Cerebellar cortex (tissue), 1 donor: ENCODE results near the gene UVRAG.
"Not testable (repeated sequence)": the region's sequence is repeated elsewhere in the genome, so short reads cannot be mapped to it uniquely, and the experiment has no call there.

Experiments
- DNase-seq: peaks from one replicate; pipeline ENCODE4 v3.0.0-alpha.2; 2015; ENCODE audit warnings: low spot score

Gene UVRAG

DNA sequence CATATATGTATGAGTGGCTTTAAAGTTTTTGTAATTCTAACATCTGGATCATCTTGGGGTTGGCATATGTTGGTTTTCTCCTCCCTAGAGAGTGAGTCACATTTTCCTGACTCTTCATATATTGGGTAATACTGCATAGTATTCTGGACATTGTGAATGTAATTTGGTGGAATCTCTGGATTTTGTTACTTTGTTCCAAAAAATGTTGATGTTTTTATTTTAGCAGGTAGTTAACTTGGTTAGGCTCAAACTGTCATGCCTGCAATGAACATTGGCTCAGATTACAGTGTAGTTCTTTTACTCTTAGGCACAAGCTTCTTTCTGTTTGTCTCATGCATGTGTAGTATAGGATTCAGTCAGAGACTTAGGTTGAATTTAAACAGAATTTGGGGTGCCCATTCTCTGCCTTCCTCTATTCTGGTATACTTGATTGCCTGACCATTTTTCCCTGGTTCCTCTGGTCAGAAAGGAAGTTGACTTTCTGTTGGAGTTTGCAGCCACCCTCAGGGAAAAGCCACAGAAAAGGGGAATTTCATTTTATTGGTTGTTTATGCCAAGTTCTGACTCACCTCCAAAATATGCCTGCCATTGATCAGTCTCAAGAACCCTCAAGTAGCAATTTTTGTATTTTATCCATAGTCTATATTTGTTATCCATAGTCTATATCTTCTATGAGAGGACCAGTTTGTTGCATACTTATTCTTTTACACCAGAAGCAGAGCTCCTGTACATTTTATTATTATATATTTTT is 151.7 kb downstream of the UVRAG start:
- DNase-seq: no peak

DNA sequence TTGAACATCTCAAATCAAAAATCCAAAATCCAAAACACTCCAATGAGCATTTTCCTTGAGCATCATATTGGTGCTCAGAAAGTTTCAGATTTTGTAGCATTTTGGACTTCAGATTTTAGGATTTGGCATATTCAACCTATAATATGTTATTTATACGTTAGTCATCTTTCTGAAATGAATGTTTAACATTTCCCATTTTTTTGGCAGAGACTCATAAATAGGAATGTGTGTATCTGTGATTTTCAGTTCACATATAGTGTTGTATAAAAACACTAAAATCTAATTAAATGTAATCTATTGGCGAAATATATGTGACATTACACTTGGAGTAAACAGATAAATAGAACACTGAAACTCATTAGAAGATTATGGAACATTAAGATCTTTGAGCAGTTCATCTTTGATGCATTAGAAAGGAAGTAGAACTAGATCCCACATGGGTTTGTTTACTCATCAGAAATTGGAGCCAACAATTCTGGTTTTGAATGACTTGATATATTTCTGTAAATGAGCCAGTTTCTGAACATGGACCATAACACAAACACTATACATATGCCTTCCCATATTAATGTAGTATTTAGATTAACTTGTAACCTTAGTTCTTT is 153.1 kb downstream of the UVRAG start:
- no peak for DNase-seq

DNA sequence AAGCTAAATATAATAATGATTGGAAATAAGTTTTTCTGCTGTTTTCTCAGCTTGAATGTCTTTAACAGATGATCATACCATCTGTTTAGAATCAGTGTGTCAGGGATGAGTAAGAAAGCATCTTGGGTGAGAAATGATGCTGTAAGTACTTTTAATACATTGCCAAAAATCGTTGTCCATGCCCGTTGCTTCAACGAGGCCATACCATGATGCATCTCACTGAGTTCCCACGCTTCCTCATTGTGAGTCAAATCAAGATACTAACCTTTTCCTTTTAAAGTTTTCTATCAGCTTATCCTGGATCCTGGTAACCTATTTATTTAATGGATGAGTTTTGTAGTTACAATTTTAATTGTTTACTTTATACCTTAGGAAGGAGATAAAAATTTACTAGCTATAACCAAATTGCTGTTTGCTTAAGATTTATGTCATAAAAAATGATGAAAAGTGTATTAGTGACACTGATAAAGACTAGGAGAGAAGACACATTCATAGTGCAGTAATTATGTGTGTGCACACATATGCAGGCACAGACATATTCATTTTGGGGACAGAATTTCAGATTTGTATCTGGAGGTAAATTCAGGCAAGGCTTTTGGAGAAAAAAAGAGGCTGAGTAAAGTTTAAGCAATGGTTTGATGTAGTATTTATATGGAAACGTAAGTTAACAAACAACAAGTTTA is 154.8 kb downstream of the UVRAG start:
- peak; percentile 19 for DNase-seq

DNA sequence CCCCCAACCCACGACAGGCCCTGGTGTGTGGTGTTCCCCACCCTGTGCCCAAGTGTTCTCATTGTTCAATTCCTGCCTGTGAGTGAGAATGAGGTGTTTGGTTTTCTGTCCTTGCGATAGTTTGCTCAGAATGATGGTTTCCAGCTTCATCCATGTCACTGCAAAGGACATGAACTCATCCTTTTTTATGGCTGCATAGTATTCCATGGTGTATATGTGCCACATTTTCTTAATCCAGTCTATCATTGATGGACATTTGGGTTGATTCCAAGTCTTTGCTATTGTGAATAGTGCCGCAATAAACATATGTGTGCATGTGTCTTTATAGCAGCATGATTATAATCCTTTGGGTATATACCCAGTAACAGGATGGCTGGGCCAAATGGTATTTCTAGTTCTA is 158.7 kb downstream of the UVRAG start:
- DNase-seq: not testable (repeated sequence)

DNA sequence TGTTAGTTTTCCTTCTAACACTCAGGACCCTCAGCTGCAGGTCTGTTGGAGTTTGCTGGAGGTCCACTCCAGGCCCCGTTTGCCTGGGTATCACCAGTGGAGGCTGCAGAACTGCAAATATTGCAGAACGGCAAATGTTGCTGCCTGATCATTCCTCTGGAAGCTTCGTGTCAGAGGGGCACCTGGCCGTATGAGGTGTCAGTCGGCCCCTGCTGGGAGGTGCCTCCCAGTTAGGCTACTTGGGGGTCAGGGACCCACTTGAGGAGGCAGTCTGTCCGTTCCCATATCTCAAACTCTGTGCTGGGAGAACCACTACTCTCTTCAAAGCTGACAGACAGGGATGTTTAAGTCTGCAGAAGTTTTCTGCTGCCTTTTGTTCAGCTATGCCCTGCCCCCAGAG is 164.1 kb downstream of the UVRAG start:
- not testable (repeated sequence) for DNase-seq

DNA sequence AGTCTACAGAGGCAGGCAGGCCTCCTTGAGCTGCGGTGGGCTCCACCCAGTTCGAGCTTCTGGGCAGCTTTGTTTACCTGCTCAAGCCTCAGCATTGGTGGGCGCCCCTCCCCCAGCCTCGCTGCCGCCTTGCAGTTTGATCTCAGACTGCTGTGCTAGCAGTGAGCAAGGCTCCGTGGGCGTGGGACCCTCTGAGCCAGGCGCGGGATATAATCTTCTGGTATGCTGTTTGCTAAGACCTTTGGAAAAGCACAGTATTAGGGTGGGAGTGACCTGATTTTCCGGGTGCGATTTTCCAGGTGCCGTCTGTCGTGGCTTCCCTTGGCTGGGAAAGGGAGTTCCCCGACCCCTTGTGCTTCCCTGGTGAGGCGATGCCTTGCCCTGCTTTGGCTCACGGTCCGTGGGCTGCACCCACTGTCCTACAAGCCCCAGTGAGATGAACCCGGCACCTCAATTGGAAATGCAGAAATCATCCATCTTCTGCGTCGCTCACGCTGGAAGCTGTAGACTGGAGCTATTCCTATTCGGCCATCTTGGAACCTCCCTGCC is 164.5 kb downstream of the UVRAG start:
- DNase-seq: not testable (repeated sequence)

DNA sequence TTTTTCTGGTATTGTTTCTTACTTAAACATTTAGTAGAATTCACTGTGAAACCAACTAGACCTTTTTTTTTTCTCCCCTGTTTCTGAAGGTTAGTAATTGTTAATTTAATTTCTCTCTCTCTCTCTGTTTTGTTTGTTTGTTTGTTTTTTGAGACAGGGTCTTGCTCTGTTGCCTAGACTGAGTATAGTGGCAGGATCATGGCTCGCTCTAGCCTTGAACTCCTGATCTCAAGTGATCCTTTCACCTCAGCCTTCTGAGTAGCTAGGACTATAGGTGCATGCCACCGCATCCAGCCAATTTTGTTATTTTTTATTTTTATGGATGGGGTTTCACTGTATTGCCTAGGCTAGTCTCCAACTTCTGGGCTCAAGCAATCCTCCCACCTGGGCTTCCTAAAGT is 165.0 kb downstream of the UVRAG start:
- DNase-seq: no peak

DNA sequence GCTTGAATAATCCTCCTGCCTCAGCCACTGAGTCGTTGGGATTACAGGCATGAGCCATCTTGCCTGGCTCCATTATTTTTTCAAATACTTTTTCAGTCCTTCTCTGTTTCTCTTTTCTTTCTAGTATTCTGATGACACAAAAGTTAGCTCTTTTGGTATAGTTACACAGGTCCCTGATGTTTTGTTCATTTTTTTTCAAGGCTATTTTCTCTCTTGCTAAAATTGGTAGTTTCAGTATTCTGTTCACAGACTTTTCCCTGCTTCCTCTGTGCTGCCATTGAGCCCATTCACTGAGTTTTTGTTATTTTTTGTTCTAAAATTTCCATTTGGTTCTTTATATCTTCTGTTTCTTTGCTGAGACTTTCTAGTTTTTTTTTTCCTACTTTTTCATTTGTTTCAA is 166.5 kb downstream of the UVRAG start:
- DNase-seq: no peak

DNA sequence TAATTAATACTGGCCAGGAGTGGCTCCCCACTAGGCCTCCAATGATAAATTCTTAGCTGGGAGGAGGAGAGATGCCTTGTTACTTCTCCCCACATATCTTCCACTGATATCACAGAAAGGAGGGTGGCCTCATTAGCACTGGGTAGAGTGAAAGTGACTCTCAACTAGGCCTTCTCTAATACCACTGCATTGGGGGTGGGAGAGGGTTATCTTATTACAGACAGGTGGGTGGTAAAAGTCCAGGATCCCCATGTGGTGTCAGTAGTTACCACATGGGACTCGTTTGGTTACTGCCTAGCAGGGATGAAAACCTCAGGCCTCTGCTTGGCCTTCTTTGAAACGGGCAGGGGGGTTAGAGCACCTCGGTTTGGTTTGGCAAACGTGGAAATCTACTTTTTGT is 167.3 kb downstream of the UVRAG start:
- no peak for DNase-seq

DNA sequence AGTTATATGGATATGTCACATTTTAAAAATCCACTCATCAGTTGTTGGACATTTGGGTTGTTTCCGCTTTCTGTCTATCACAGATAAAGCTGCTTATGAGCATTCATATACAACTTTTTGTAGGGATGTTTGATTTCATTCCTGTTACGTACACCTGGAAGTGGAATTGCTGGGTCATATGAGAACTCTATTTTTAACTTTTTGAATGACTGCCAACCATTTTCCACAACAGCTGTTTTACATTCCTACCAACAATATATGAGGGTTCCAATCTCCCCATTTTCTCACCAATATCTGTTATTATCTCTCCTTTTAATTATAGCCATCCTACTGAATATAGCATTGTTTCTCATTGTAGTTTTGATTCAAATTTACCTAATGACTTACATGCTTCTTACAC is 172.0 kb downstream of the UVRAG start:
- no peak for DNase-seq

DNA sequence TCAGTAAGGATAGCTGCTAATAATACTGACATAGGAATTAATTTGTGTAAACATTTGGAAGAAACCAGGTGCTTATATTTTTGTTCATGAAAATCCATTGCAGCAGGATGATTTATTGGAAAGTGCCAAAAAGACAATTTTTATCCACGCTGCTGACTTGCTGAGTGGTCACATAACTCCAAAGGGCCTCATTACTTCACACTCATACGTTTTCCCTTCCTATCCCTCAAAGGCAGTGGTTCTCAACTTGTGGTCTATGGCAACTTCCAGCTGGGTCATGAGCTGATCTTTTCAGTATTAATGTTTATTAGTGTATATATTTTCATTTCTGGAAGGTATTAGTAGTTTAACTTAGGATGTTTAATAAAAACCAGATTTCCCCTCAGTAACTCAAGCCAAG is 178.1 kb downstream of the UVRAG start:
- DNase-seq: no peak

DNA sequence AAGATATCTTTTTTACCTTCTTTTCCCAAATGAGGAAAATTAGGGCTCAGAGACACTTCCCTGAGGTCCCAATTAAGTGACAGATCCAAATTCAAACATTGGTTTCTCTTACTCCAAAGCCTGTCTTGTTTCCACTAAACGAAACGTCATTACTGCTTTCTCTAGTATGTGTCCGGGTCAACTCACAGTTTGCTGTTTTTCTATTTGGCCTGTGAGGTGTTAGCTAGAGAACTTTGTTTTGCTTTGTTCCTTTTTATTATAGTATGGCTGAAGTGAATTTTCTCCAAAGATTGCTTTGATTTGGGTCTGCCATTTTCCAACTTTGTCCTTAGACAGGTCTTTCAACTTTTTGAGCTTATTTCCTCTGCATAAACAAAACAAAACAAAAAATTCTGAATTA is 179.6 kb downstream of the UVRAG start:
- DNase-seq: no peak

DNA sequence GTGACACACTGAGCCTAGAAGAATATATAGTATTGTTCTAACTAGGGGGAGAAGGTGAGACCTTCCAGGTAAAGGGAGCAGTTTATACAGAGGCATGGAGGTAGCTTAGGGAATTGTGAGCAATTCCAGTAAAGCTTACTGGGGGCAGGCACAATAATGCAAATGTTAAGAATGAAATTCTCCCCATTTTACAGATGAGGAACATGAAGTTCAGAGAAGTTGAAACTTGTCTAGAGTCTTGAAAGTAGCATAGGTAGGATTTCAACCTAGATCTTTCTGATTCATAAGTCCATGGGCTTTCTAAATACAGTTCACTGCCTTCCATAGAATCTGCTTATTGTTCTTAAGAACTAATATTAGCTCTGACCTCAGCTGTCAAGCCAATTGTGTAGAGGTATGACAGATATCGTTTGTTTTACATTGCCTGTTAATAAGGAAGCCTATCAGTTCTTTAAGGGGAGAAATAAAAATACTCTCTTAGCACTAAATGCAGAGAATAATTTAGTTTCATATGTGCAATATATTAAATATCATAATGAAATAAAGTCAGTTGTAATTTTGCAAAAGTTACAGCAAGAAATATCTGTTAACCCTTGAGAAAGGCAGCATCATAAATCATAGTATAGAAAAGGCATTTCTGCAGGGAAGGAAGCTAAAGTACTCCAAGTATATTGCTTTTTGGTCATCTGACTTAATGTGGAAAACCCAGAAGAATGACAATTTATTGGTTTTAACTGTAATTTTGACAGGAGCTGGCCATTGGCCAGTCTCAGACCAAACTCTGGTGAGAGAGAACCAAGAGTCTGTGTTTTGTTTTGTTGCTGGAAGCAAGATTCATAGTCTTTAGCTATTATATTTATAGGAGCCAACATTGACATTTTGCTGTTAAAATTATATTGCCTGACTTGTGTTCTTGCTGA is 181.8 kb downstream of the UVRAG start:
- DNase-seq: no peak

DNA sequence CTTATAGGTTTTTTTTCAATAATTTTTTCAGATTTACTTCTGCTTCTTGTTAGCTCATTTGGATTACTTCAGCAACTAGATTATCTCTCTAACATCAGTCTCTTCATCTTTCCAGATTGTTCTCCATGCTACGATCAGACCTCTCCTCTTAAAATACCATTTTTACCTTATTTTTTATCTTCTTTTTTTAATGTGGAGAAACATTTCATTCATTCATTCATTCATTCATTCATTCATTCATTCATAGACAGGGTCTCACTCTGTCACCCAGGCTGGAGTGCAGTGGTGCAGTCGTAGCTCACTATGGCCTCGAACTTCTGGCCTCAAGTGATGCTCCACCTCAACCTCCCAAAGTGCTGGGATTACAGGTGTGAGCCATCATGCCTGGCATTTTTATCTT is 189.4 kb downstream of the UVRAG start:
- DNase-seq: no peak

DNA sequence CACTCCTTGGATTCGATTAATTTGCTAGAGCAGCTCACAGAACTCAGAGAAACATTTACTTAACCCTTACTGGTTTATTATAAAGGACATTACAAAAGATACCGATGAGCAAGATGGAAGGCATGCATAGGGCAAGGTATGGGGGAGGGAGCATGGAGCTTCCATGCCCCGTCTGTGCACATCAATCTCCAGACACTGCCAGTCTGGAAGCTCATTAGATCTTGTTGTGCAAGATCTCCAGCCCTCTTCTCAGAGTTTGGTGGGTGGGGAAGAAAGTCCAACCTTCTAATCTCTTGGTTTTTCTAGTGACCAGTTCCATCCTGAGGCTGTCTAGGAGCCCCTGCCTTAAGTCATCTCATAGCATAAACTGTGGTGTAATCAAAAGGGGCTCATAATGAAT is 190.7 kb downstream of the UVRAG start:
- no peak for DNase-seq

DNA sequence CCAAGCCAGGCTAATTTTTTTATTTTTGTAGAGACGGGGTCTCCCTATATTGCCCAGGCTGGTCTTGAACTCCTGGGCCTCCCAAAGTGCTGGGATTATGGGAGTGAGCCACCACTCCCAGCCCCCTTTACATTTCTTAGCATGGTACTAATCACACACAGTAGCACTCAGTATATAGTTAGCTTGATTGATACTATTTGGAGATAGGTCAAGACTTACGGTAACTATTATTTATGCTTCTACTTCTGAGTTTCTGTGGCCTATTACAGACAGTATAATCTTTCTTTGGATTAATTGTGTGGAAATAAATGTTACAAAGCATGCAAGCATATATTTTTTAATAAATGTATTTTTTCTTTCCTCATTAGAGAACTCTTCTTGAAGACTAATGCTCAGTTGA is 192.2 kb downstream of the UVRAG start:
- no peak for DNase-seq

DNA sequence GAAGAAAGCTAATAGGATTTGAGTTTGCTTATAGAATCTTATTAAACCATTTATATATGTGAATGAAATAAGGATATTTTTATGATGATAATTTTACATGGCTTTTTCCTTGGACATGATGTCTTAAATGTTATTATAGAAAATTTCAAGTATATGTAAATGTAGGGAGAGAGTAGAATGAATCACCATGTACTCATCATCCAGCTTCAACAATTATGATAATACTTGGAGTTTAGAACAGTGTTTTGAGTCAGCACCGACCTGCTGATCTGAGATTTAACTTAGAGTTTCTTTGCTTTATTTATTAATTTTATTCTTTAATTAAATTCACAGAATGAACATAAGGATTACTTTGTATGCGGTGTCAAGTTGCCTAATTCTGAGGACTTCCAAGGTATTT is 193.5 kb downstream of the UVRAG start:
- DNase-seq: no peak

DNA sequence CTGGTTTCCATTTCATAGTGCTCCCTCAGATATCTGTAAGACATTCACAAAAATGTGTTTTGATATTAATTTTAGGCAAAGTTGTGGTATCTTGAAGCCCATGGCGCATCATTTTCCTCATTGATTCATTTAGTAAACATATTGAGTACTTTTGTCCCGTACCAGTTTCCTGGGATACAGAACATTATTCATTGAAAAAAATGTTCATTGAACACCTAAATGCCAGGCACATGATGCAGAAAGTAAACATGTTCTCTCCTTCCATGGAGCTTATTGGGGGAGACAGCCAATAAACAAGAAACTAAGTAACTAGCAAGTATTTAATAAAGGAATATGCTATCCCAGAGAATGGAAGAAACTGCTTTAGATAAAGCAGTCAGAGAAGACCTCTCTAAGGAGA is 195.0 kb downstream of the UVRAG start:
- DNase-seq: no peak

DNA sequence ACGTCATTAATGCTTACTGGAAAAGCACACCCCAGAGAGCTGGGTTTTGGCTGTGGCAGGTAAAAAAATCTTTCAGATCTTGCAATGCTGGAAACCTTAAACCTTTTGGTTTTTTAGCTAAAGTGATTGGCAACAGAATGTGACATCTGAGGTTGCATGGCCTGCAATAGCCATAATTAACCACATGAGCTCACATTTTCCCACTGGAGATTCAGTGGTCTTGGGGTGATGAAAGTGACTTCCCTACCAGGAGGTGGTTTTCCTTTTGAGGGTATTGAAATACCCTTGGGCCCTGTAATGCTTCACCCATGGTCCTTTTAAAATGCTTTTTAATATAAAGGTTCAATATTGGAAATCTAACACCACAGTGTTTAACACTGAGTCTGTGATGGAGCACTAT is 198.5 kb downstream of the UVRAG start:
- DNase-seq: no peak

DNA sequence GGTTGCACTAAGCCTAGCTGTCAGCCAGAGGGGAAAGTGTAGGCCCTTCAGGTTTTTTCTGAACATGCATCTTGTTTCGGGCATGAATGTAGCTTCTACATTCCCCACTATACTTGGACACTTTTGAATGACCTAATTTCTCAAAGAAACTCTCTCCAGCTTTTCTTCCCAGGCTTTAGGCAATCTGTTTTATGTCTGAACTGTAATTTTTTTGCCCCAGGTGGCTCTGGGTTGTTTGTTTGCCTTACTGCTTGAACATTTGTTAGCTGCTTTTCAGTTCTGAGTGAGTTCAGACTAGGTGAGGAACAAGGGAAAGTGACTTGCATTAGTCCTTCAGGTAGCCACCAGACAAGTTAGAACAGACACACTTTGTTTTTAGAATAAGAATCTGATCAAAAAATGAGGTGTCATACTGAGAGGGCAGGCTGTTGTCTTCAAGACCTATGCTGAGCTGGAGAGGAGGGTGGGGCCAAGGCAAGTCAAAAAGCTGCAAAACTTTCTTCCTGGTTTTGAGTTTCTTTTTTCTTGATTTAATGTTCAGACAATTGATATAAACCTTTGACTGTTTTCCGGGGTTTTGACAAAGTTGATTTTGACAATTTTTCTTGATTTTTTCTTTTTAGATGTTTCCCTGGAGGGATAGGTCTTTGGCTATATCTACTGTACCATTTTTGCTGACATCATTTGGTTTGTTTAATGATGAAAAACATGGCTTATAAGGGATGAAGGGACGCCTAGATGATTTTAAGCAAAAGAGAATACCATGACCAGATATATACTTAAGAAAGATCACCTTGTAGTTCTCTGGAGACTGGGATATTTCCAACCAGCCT is 208.4 kb downstream of the UVRAG start:
- DNase-seq: peak; percentile 24

DNA sequence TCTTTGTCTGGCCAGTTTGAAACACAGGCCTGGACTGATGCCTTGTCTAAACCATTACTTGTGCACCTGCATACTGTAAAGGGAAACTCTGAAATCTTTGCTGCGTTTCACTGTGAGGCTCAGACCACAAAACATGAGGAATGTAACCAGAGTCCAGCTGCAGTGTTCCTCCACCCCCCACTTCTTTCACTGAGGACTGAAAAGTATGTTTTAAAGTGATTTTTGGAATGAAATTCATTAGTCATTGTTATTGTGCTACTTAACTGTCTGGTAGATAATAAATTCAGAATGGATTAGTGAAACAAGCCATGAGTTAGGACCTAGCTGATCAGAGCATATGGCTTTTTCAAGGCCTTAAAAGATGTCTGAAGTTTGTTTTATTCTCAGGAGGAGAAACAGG is 210.1 kb downstream of the UVRAG start:
- DNase-seq: no peak
